SH-SY5Y (cell line): ENCODE data around the gene PVALEF.

Experiments
- GATA2 ChIP-seq: IDR thresholded peaks from 2 replicates; pipeline ENCODE4 v1.6.1; 2011; ENCODE audit warnings: mild to moderate bottlenecking, low read depth, low read length
- GATA3 ChIP-seq: IDR thresholded peaks from 2 replicates; pipeline ENCODE4 v1.6.1; 2011; ENCODE audit warnings: low read depth, mild to moderate bottlenecking, low read length, moderate library complexity

PVALEF gene

GRCh38 chr17:81165246-81166032, at the start of gene PVALEF:
Gene PVALEF, plus strand, starts transcription at chr17:81165507. Its CDS starts 15,720 bp downstream, at chr17:81181227.
- no peak for TF ChIP-seq GATA3
- TF ChIP-seq GATA2: no peak

- no peak for TF ChIP-seq GATA3
- TF ChIP-seq GATA2: no peak
Observed at GRCh38 chr17:81115749-81116464, 49.4 kb upstream of the PVALEF start.

- no peak for TF ChIP-seq GATA3
- no peak for TF ChIP-seq GATA2
Observed at GRCh38 chr17:81116704-81117103, 48.6 kb upstream of the PVALEF start.

- TF ChIP-seq GATA2: no peak
- TF ChIP-seq GATA3: no peak
Observed at GRCh38 chr17:81117672-81118198, 47.6 kb upstream of the PVALEF start.

- TF ChIP-seq GATA2: no peak
- no peak for TF ChIP-seq GATA3
Observed at GRCh38 chr17:81118308-81119221, 46.7 kb upstream of the PVALEF start.

- no peak for TF ChIP-seq GATA2
- no peak for TF ChIP-seq GATA3
Observed at GRCh38 chr17:81119223-81120148, 45.8 kb upstream of the PVALEF start.

- TF ChIP-seq GATA2: no peak
Observed at GRCh38 chr17:81120149-81120484, 45.2 kb upstream of the PVALEF start.

- no peak for TF ChIP-seq GATA3
- TF ChIP-seq GATA2: no peak
Observed at GRCh38 chr17:81120695-81121621, 44.3 kb upstream of the PVALEF start.

GRCh38 chr17:81121841-81122733, 43.2 kb upstream of the PVALEF start:
- no peak for TF ChIP-seq GATA2

GRCh38 chr17:81123052-81124048, 42.0 kb upstream of the PVALEF start:
- TF ChIP-seq GATA2: no peak
- no peak for TF ChIP-seq GATA3

- TF ChIP-seq GATA2 (no peak), GATA3 (no peak)
Observed at GRCh38 chr17:81124377-81124776, 40.9 kb upstream of the PVALEF start.
